Trophoblast cell (in vitro differentiated cells and primary cell): ENCODE results near the gene PIK3AP1.

Experiments
- DNase-seq, 2 donors: peaks; one replicate each; pipeline ENCODE4 v3.0.0-alpha.2; 2016
- H2AFZ ChIP-seq: 2 replicates; pipeline ENCODE4 v1.6.1; 2013; ENCODE audit warnings: low read length, moderate library complexity, mild to moderate bottlenecking; ENCODE audit not compliant: insufficient read depth, poor library complexity
- H2AK5ac ChIP-seq: 2 replicates; pipeline ENCODE4 v1.6.1; 2013; ENCODE audit warnings: mild to moderate bottlenecking, low read length
- H2BK120ac ChIP-seq: 2 replicates; pipeline ENCODE4 v1.6.1; 2013; ENCODE audit warnings: low read length, mild to moderate bottlenecking, moderate library complexity; ENCODE audit not compliant: insufficient read depth, poor library complexity
- H2BK12ac ChIP-seq: 2 replicates; pipeline ENCODE4 v1.6.1; 2013; ENCODE audit warnings: mild to moderate bottlenecking, low read length, moderate library complexity
- H2BK5ac ChIP-seq: 2 replicates; pipeline ENCODE4 v1.6.1; 2013; ENCODE audit warnings: low read length, low read depth, moderate library complexity, mild to moderate bottlenecking; ENCODE audit not compliant: poor library complexity
- H3K14ac ChIP-seq: 2 replicates; pipeline ENCODE4 v1.6.1; 2013; ENCODE audit warnings: mild to moderate bottlenecking, low read length
- H3K18ac ChIP-seq: 2 replicates; pipeline ENCODE4 v1.6.1; 2013; ENCODE audit warnings: mild to moderate bottlenecking, low read length
- H3K23ac ChIP-seq: 2 replicates; pipeline ENCODE4 v1.6.1; 2013; ENCODE audit warnings: low read length
- H3K27ac ChIP-seq: 2 replicates; pipeline ENCODE4 v1.5.1; 2013; ENCODE audit warnings: low read depth, mild to moderate bottlenecking, inconsistent platforms, low read length, moderate library complexity
- H3K27me3 ChIP-seq: 2 replicates; pipeline ENCODE4 v1.6.1; 2013; ENCODE audit warnings: inconsistent platforms, mild to moderate bottlenecking, low read length, moderate library complexity; ENCODE audit not compliant: insufficient read depth
- H3K36me3 ChIP-seq, 2 experiments: 1 replicate in 1 of 2; 2 replicates in 1 of 2; pipeline ENCODE4 v1.6.1; 2013; ENCODE audit warnings: low read length in 2 of 2, mild to moderate bottlenecking in 2 of 2, moderate library complexity in 1 of 2; ENCODE audit not compliant: insufficient read depth in 2 of 2, control insufficient read depth in 1 of 2
- H3K4ac ChIP-seq: 2 replicates; pipeline ENCODE4 v1.6.1; 2013; ENCODE audit warnings: low read depth, mild to moderate bottlenecking, low read length, moderate library complexity
- H3K4me1 ChIP-seq, 2 experiments: 1 replicate in 1 of 2; 2 replicates in 1 of 2; pipeline ENCODE4 v1.6.1; 2013; ENCODE audit warnings: low read length in 2 of 2, mild to moderate bottlenecking in 2 of 2, moderate library complexity in 1 of 2; ENCODE audit not compliant: insufficient read depth in 2 of 2, control insufficient read depth in 1 of 2
- H3K4me2 ChIP-seq: 2 replicates; pipeline ENCODE4 v1.6.1; 2013; ENCODE audit warnings: inconsistent platforms, mild to moderate bottlenecking, low read length, moderate library complexity
- H3K4me3 ChIP-seq: 2 replicates; pipeline ENCODE4 v1.5.1; 2013; ENCODE audit warnings: mild to moderate bottlenecking, low read depth, low read length, inconsistent platforms
- H3K79me1 ChIP-seq: one replicate; pipeline ENCODE4 v1.6.1; 2013; ENCODE audit warnings: low read length
- H3K79me2 ChIP-seq: 2 replicates; pipeline ENCODE4 v1.6.1; 2013; ENCODE audit warnings: low read length, mild to moderate bottlenecking; ENCODE audit not compliant: control insufficient read depth, insufficient read depth, poor library complexity
- H3K9ac ChIP-seq: 2 replicates; pipeline ENCODE4 v1.6.1; 2013; ENCODE audit warnings: mild to moderate bottlenecking, low read length
- H3K9me3 ChIP-seq: 2 replicates; pipeline ENCODE4 v1.6.1; 2013; ENCODE audit warnings: low read depth, mild to moderate bottlenecking, control low read depth, inconsistent platforms, low read length; ENCODE audit not compliant: insufficient read depth
- H4K12ac ChIP-seq: 2 replicates; pipeline ENCODE4 v1.6.1; 2013; ENCODE audit warnings: low read depth, mild to moderate bottlenecking, low read length, moderate library complexity
- H4K8ac ChIP-seq: 2 replicates; pipeline ENCODE4 v1.6.1; 2013; ENCODE audit warnings: low read depth, mild to moderate bottlenecking, low read length, moderate library complexity
- H4K91ac ChIP-seq: one replicate; pipeline ENCODE4 v1.6.1; 2013; ENCODE audit warnings: low read depth, mild to moderate bottlenecking, low read length, moderate library complexity
- WGBS: extraction: QIAGEN DNeasy Blood & Tissue Kit; methylation state at CpG from one replicate; pipeline ENCODE4 v1.1.7; 2013; ENCODE audit warnings: missing lambda C conversion rate; ENCODE audit not compliant: insufficient read length, insufficient coverage; ENCODE audit errors: extremely low coverage; 5-methylcytosine and 5-hydroxymethylcytosine counted together

PIK3AP1 gene

GRCh38 chr10:96719850-96720421, 378 bp downstream of the PIK3AP1 start:
- peak; percentile 52 to 68 for DNase-seq
- Histone ChIP-seq H2AK5ac (no peak overlapping the region), H3K27me3 (peaks cover 11% of the 10 kb centered on the region), H4K12ac (no peak overlapping the region), H2BK12ac (no peak overlapping the region), H3K14ac (no peak overlapping the region), H3K9ac (no peak overlapping the region), H3K18ac (no peak overlapping the region), H3K4me3 (peak overlapping the region; percentile 48), H3K79me1 (no peaks in the 10 kb centered on the region), H4K91ac (no peak overlapping the region), H4K8ac (no peak overlapping the region), H3K4me2 (peak overlapping the region; percentile 81), H2BK5ac (no peak overlapping the region), H3K9me3 (no peaks in the 10 kb centered on the region), H3K36me3 (no peaks in the 10 kb centered on the region), H3K23ac (no peak overlapping the region), H2BK120ac (no peak overlapping the region), H3K27ac (no peak overlapping the region), H3K4ac (no peak overlapping the region), H3K79me2 (no peaks in the 10 kb centered on the region), H3K4me1 (peaks cover 6 to 7% of the 10 kb centered on the region in 2 experiments), H2AFZ (no peak overlapping the region)
- whole genome bisulfite sequencing, result no CpG with 5 or more reads among the region's 38 CpGs

- no peak for DNase-seq
- no peak overlapping the region for H4K12ac ChIP-seq
These were observed 1.1 kb downstream of the PIK3AP1 start for GRCh38 chr10:96719200-96719599.

DNA sequence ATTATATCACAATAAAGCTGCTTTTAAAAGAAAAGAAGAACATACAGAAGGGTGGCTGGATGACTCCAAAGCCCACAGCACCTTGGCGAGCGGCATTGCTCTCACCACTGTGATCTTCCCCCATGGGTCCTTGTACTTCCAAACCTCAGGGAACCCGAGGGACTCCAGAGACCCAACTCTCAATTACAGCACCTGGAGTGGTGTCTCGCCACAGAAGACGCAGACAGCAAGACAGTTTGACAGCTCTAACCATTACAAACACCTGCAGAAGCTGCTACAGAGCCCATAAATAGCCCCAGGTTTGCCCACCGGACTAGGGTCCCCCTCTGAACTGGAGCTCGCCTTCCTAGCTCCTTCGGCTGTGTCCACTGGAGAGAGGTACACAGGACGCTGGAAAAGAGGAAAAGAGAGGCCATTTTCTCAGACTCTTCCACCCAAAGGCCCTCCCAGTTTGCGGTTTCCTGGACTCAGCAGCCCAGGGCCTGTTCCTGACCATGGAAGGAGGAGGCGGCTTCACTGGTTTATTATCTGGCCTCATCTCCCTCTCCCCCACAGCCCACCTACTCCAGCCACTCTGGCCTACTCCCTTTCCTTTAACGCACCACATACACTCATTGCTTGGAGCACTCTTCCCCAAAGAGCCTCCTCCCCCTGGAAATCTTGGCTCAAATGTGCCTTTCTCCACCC, 1.9 kb downstream of the PIK3AP1 start:
- Histone ChIP-seq H3K9ac (no peak overlapping the region), H3K4me1 (peaks cover 6 to 7% of the 10 kb centered on the region in 2 experiments), H2BK5ac (no peak overlapping the region), H3K27me3 (peaks cover 11% of the 10 kb centered on the region), H2AK5ac (no peak overlapping the region), H3K18ac (no peak overlapping the region), H3K79me1 (no peaks in the 10 kb centered on the region), H3K36me3 (no peaks in the 10 kb centered on the region), H4K12ac (no peak overlapping the region), H4K8ac (no peak overlapping the region), H3K4ac (no peak overlapping the region), H3K4me2 (no peak overlapping the region), H3K9me3 (no peaks in the 10 kb centered on the region), H3K4me3 (no peak overlapping the region), H3K23ac (no peak overlapping the region), H2BK120ac (no peak overlapping the region), H2BK12ac (no peak overlapping the region), H3K79me2 (no peaks in the 10 kb centered on the region), H3K14ac (no peak overlapping the region), H4K91ac (no peak overlapping the region), H2AFZ (no peak overlapping the region), H3K27ac (no peak overlapping the region)
- WGBS, result no CpG with 5 or more reads among the region's 12 CpGs
- no peak for DNase-seq

More at GRCh38 chr10:96719200-96719599, 1.1 kb downstream of the PIK3AP1 start:
- H2BK5ac ChIP-seq, result no peak overlapping the region
- no peaks in the 10 kb centered on the region for H3K79me2 ChIP-seq
- no peak overlapping the region for H3K18ac ChIP-seq
- H3K23ac ChIP-seq, result no peak overlapping the region
- WGBS, result no CpG with 5 or more reads among the region's 1 CpG
- H3K9ac ChIP-seq, result no peak overlapping the region
- H2AK5ac ChIP-seq, result no peak overlapping the region
- no peak overlapping the region for H3K14ac ChIP-seq
- H3K4me3 ChIP-seq, result no peak overlapping the region
- H4K8ac ChIP-seq, result no peak overlapping the region
- peaks cover 6 to 7% of the 10 kb centered on the region in 2 experiments for H3K4me1 ChIP-seq
- no peaks in the 10 kb centered on the region for H3K36me3 ChIP-seq
- H3K9me3 ChIP-seq, result no peaks in the 10 kb centered on the region
- H2BK120ac ChIP-seq, result no peak overlapping the region
- H3K27me3 ChIP-seq, result peaks cover 11% of the 10 kb centered on the region
- H2BK12ac ChIP-seq, result no peak overlapping the region
- H3K4me2 ChIP-seq, result no peak overlapping the region
- H4K91ac ChIP-seq, result no peak overlapping the region
- no peak overlapping the region for H3K4ac ChIP-seq
- H3K79me1 ChIP-seq, result no peaks in the 10 kb centered on the region
- no peak overlapping the region for H3K27ac ChIP-seq
- H2AFZ ChIP-seq, result no peak overlapping the region

DNA sequence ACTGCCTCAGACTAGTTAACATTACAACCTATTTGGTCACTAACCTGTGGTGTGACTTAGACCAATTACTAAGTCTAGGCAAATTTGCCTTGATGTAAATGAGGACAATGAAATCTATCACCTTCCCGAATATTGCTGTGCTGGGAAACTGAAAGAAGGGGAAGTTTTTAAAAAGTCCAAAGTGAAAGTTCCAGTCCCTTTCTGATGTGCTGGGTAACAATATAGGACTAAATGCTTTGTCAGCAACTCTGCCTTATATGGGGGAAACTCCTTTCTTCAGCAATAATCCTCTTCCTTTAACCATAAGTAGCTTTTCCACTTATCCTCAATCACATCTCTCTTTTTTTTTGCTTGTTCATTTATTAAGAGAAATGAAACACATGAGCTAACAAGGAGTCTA, 3.9 kb downstream of the PIK3AP1 start:
- no peak overlapping the region for H2BK120ac ChIP-seq
- WGBS, result no CpG with 5 or more reads among the region's 1 CpG
- peak in 1 of 2 donors; percentile 23 for DNase-seq
- no peak overlapping the region for H4K8ac ChIP-seq
- H3K9ac ChIP-seq, result no peak overlapping the region
- no peaks in the 10 kb centered on the region for H3K9me3 ChIP-seq
- no peaks in the 10 kb centered on the region for H3K36me3 ChIP-seq
- no peak overlapping the region for H3K14ac ChIP-seq
- H3K4me2 ChIP-seq, result no peak overlapping the region
- H2BK5ac ChIP-seq, result no peak overlapping the region
- H3K18ac ChIP-seq, result no peak overlapping the region
- H3K4ac ChIP-seq, result no peak overlapping the region
- H2BK12ac ChIP-seq, result no peak overlapping the region
- peaks cover 6 to 7% of the 10 kb centered on the region in 2 experiments for H3K4me1 ChIP-seq
- H3K27me3 ChIP-seq, result peaks cover 11% of the 10 kb centered on the region
- H2AK5ac ChIP-seq, result no peak overlapping the region
- H3K4me3 ChIP-seq, result no peak overlapping the region
- no peak overlapping the region for H3K23ac ChIP-seq
- H3K27ac ChIP-seq, result no peak overlapping the region
- no peaks in the 10 kb centered on the region for H3K79me2 ChIP-seq
- no peak overlapping the region for H4K91ac ChIP-seq
- H4K12ac ChIP-seq, result no peak overlapping the region
- H2AFZ ChIP-seq, result no peak overlapping the region
- no peaks in the 10 kb centered on the region for H3K79me1 ChIP-seq
